HepG2 (cell line): ENCODE data around the gene GCC1. TPM values are rescaled to one million over a fixed set of nuclear protein-coding genes. Genes with fewer than 3 reads are reported as not detected.

Source experiments
- ATAC-seq: fragments of 200-7000 bp; cut with Tn5 transposase; 3 replicates; pipeline ENCODE4 v1.9.1; 2020; ENCODE audit warnings: mild to moderate bottlenecking, moderate library complexity
- BruUV-seq: library from RNA; stranded (reverse); fragments of 400-500 nt; replicated peaks from 2 replicates; lab custom pipeline; 2021; lab: Mats Ljungman, UMichigan
- CTCF ChIA-PET: fragments of 300-600 bp; formaldehyde crosslinking; extraction: SDS; loops from one replicate; lab custom pipeline; 2021; ENCODE audit warnings: low total read pairs, inconsistent platforms, low intra/inter-chr PET ratio; lab: Yijun Ruan, JAX
- POLR2A ChIA-PET: fragments of 350-600 bp; sonication (Branson Sonifier 250); formaldehyde crosslinking; loops from one replicate; lab custom pipeline; 2020; ENCODE audit warnings: antibody characterized with exemption, inconsistent platforms; lab: Yijun Ruan, JAX
- DNase-seq: peaks from one replicate; pipeline ENCODE4 v3.0.0-alpha.2; 2015; ENCODE audit warnings: low spot score
- FAIRE-seq: peaks from 3 replicates; lab custom pipeline; 2011; peaks lifted over from hg19 to GRCh38; lab: Jason Lieb, UNC
- H2AFZ ChIP-seq: one replicate; pipeline ENCODE4 v1.6.1; 2011; ENCODE audit warnings: low read length, inconsistent platforms
- H3K27ac ChIP-seq: fragments of 300-600 bp; 3 replicates; pipeline ENCODE4 v1.8.0; 2011; ENCODE audit warnings: mixed run types, mild to moderate bottlenecking, mixed read lengths, low read length, inconsistent platforms; ENCODE audit not compliant: insufficient read depth; ENCODE audit errors: extremely low read length
- H3K27me3 ChIP-seq, 2 experiments: fragments of 200-600 bp in 1 of 2; 2 replicates in 1 of 2; 3 replicates in 1 of 2; pipeline versions ENCODE4 v1.6.0 to v1.8.0; 2011; ENCODE audit warnings: low read length in 2 of 2, mild to moderate bottlenecking in 2 of 2, moderate library complexity in 2 of 2, inconsistent platforms in 1 of 2; ENCODE audit not compliant: insufficient read depth in 2 of 2, control insufficient read depth in 1 of 2
- H3K36me3 ChIP-seq, 2 experiments: fragments of 200-600 bp in 1 of 2; replicated peaks in 1 of 2; 2 replicates in 1 of 2; 3 replicates in 1 of 2; pipeline versions ENCODE4 v1.5.1 to v1.8.0; 2011; ENCODE audit warnings: low read length in 2 of 2, inconsistent platforms in 1 of 2; ENCODE audit not compliant: insufficient read depth in 2 of 2, control insufficient read depth in 1 of 2
- H3K4me1 ChIP-seq: 2 replicates; pipeline ENCODE4 v1.5.1; 2012; ENCODE audit warnings: low read length, inconsistent platforms; ENCODE audit not compliant: insufficient read depth
- H3K4me2 ChIP-seq: 2 replicates; pipeline ENCODE4 v1.6.0; 2011; ENCODE audit warnings: low read depth, low read length, inconsistent platforms
- H3K4me3 ChIP-seq, 3 experiments: fragments of 200-600 bp in 1 of 3; sonication (generic), shearing (Covaris generic) in 1 of 3; replicated peaks in 1 of 3; 2 replicates each; pipeline ENCODE4 v1.5.1; 2011 to 2016; ENCODE audit warnings: low read length in 3 of 3, inconsistent platforms in 2 of 3, low read depth in 2 of 3, mild to moderate bottlenecking in 2 of 3, control low read depth in 1 of 3, mixed read lengths in 1 of 3; ENCODE audit not compliant: insufficient read depth in 1 of 3
- H3K79me2 ChIP-seq: one replicate; pipeline ENCODE4 v1.6.1; 2011; ENCODE audit warnings: low read length, inconsistent platforms; ENCODE audit not compliant: insufficient read depth
- H3K9ac ChIP-seq: 2 replicates; pipeline ENCODE4 v1.6.0; 2011; ENCODE audit warnings: mild to moderate bottlenecking, low read depth, low read length, inconsistent platforms; ENCODE audit not compliant: insufficient read depth
- H3K9me3 ChIP-seq: 2 replicates; pipeline ENCODE4 v1.5.1; 2012; ENCODE audit warnings: mild to moderate bottlenecking, low read length
- H4K20me1 ChIP-seq: 2 replicates; pipeline ENCODE4 v1.6.0; 2011; ENCODE audit warnings: inconsistent platforms, mild to moderate bottlenecking, low read length, moderate library complexity; ENCODE audit not compliant: insufficient read depth
- HHEX ChIP-seq: IDR thresholded peaks from 2 replicates; pipeline ENCODE4 v1.6.1; 2016; ENCODE audit warnings: control low read depth
- HOXD1 ChIP-seq: sonication (generic); formaldehyde crosslinking; IDR thresholded peaks from 2 replicates; pipeline ENCODE4 v1.5.0; 2020; ENCODE audit warnings: missing genetic modification reagents
- MIER3 ChIP-seq: IDR thresholded peaks from 2 replicates; pipeline ENCODE4 v1.6.1; 2016; ENCODE audit warnings: missing compliant biosample characterization, borderline replicate concordance
- NFKB2 ChIP-seq: sonication (generic); formaldehyde crosslinking; IDR thresholded peaks from 2 replicates; pipeline ENCODE4 v1.4.0; 2020; ENCODE audit warnings: missing genetic modification reagents, borderline replicate concordance
- SP4 ChIP-seq: sonication (generic); formaldehyde crosslinking; IDR thresholded peaks from 2 replicates; pipeline ENCODE4 v1.8.1; 2023; ENCODE audit warnings: mild to moderate bottlenecking, missing genetic modification reagents
- ZNF510 ChIP-seq: sonication (generic); formaldehyde crosslinking; IDR thresholded peaks from 2 replicates; pipeline ENCODE4 v1.4.0; 2020; ENCODE audit warnings: low read depth, mild to moderate bottlenecking, missing genetic modification reagents
- in situ Hi-C: cut with HindIII; loops from 2 replicates; pipeline ENCODE4 v1.10.0; 2017; ENCODE audit warnings: low pct_unique_long_range_greater_than_20kb; ENCODE audit not compliant: extremely low pct_ligation_motif_present
- intact Hi-C: fragments of 100-400 bp; cut with micrococcal nuclease; formaldehyde crosslinking; loops from one replicate; pipeline ENCODE4 v1.10.0; 2022; ENCODE audit not compliant: unreplicated experiment
- polyA plus RNA-seq, 8 experiments: library from polyadenylated mRNA; depleted of rRNA in 3 of 8; stranded (reverse) in 7 of 8; unstranded in 1 of 8; fragments of >200 nt; fragmentation: Illumina TruSeq in 4 of 8; extraction: Trizol in 4 of 8; gene quantifications; 2 replicates each; pipeline versions ENCODE4 v1.2.1 to v1.2.3, GENCODE V29; 2011 to 2016; ENCODE audit warnings: low read depth in 4 of 8, missing spikeins in 1 of 8, mixed read lengths in 1 of 8; ENCODE audit not compliant: insufficient read depth in 1 of 8
- total RNA-seq, 5 experiments: library from RNA; depleted of rRNA; stranded (reverse); fragments of >200 nt; fragmentation: Illumina TruSeq; extraction: Trizol; gene quantifications; 2 replicates each; pipeline ENCODE4 v1.2.3, GENCODE V29; 2016; ENCODE audit warnings: low read depth in 1 of 5
- TF ChIP-seq, protein P1 (sequence below): IDR thresholded peaks from 2 replicates; pipeline ENCODE4 v1.6.1; 2016; ENCODE audit warnings: mild to moderate bottlenecking, missing biosample characterization, missing genetic modification reagents
- TF ChIP-seq, protein P2 (sequence below): sonication (generic); formaldehyde crosslinking; IDR thresholded peaks from 2 replicates; pipeline ENCODE4 v1.4.0; 2020; ENCODE audit warnings: missing genetic modification reagents
- TF ChIP-seq, protein P3 (sequence below): sonication (generic); formaldehyde crosslinking; IDR thresholded peaks from 2 replicates; pipeline ENCODE4 v1.4.0; 2020; ENCODE audit warnings: mild to moderate bottlenecking, missing genetic modification reagents
- TF ChIP-seq, protein P4 (sequence below): sonication (generic); formaldehyde crosslinking; IDR thresholded peaks from 2 replicates; pipeline ENCODE4 v1.4.0; 2020; ENCODE audit warnings: missing genetic modification reagents, borderline replicate concordance

The GCC1 gene
- total and polyA plus RNA-seq, 2 of the 13 experiments (the other 11 are each of a cell fraction or from before 2014, with no cell fraction given) = 2.5 to 15.3 TPM

DNA sequence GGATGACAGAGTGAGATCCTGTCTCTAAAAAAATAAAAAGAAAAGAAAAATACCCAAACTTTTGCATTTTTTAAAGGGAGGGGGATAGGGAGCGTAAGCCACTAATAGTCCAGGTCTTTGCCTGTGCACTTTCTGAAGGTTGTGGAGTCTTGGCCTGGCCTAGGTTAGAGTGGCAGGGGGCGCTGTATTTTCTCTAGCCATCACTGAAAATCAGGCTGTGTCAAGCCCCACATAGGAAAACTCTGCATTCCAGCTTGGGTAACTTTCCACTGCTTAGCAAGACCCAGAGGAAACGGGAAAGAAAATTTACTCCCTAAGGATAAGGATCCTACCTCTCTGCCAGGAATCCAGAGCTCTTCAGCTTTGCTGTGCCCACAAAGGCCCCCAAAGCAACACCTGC, 43.0 kb upstream of the GCC1 start (continued):
- TF ChIP-seq, protein P1, sequence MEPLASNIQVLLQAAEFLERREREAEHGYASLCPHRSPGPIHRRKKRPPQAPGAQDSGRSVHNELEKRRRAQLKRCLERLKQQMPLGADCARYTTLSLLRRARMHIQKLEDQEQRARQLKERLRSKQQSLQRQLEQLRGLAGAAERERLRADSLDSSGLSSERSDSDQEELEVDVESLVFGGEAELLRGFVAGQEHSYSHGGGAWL (CRISPR knock-in tag) = no peak
- TF ChIP-seq, protein P2, sequence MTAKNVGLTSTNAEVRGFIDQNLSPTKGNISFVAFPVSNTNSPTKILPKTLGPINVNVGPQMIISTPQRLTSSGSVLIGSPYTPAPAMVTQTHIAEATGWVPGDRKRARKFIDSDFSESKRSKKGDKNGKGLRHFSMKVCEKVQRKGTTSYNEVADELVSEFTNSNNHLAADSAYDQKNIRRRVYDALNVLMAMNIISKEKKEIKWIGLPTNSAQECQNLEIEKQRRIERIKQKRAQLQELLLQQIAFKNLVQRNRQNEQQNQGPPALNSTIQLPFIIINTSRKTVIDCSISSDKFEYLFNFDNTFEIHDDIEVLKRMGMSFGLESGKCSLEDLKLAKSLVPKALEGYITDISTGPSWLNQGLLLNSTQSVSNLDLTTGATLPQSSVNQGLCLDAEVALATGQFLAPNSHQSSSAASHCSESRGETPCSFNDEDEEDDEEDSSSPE (CRISPR knock-in tag) = no peak
- TF ChIP-seq, protein P3, sequence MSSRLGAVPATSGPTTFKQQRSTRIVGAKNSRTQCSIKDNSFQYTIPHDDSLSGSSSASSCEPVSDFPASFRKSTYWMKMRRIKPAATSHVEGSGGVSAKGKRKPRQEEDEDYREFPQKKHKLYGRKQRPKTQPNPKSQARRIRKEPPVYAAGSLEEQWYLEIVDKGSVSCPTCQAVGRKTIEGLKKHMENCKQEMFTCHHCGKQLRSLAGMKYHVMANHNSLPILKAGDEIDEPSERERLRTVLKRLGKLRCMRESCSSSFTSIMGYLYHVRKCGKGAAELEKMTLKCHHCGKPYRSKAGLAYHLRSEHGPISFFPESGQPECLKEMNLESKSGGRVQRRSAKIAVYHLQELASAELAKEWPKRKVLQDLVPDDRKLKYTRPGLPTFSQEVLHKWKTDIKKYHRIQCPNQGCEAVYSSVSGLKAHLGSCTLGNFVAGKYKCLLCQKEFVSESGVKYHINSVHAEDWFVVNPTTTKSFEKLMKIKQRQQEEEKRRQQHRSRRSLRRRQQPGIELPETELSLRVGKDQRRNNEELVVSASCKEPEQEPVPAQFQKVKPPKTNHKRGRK (CRISPR knock-in tag) = no peak
- TF ChIP-seq, all 625 proteins: peak for 2

DNA sequence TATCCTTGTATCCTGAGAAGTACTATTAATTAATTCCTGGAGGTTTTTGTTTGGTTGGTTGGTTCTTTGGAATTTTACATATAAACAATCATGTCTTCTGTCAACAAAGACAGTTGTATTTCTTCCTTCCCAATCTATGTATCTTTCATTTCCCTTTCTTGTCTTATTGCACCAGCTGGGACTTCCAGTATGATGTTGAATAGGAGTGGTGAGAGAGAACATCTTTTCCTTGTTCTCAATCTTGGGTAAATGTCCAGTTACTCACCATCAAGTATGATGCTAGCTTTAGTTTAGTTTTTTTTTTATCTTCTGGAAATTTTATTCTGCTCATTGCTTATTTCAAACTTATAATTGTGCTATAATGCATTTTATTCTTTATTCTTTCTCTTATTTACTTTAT, 39.9 kb upstream of the GCC1 start:
- no peaks in the 10 kb centered on the region for H3K36me3 ChIP-seq
- intact Hi-C loops (no loop called here), in situ Hi-C loops (no loop called here)
- no peaks in the 10 kb centered on the region for H3K4me1 ChIP-seq
- ChIA-PET POLR2A (interaction anchor here (0.9 kb wide), 1 partner anchor 26 kb away, joined by 3 read pairs; no protein-coding TSS in a partner anchor), CTCF (no interaction called here)
- no peak overlapping the region for H2AFZ ChIP-seq
- H3K79me2 ChIP-seq = no peaks in the 10 kb centered on the region
- H3K27me3 ChIP-seq = no peaks in the 10 kb centered on the region
- H3K9ac ChIP-seq = no peak overlapping the region
- DNase-seq (no peak), FAIRE-seq (no peak), ATAC-seq (no peak)
- H3K9me3 ChIP-seq = no peaks in the 10 kb centered on the region
- H3K4me3 ChIP-seq = no peak overlapping the region
- H3K4me2 ChIP-seq = no peak overlapping the region
- TF ChIP-seq HHEX (CRISPR knock-in tag) (no peak), NFKB2 (CRISPR knock-in tag) (no peak), ZNF510 (CRISPR knock-in tag) (no peak), HOXD1 (no peak), SP4 (CRISPR knock-in tag) (no peak), MIER3 (CRISPR knock-in tag) (no peak)
- TF ChIP-seq, protein P4, sequence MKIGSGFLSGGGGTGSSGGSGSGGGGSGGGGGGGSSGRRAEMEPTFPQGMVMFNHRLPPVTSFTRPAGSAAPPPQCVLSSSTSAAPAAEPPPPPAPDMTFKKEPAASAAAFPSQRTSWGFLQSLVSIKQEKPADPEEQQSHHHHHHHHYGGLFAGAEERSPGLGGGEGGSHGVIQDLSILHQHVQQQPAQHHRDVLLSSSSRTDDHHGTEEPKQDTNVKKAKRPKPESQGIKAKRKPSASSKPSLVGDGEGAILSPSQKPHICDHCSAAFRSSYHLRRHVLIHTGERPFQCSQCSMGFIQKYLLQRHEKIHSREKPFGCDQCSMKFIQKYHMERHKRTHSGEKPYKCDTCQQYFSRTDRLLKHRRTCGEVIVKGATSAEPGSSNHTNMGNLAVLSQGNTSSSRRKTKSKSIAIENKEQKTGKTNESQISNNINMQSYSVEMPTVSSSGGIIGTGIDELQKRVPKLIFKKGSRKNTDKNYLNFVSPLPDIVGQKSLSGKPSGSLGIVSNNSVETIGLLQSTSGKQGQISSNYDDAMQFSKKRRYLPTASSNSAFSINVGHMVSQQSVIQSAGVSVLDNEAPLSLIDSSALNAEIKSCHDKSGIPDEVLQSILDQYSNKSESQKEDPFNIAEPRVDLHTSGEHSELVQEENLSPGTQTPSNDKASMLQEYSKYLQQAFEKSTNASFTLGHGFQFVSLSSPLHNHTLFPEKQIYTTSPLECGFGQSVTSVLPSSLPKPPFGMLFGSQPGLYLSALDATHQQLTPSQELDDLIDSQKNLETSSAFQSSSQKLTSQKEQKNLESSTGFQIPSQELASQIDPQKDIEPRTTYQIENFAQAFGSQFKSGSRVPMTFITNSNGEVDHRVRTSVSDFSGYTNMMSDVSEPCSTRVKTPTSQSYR = no peak
- no peak overlapping the region for H3K27ac ChIP-seq
- H4K20me1 ChIP-seq = 0 out of 2 replicates have a peak, but pooled peaks cover 2% of the 10 kb centered on the region
- no TSS peak for BruUV-seq
